22Rv1 (cell line): ENCODE data around the gene ERN1.

Experiments
- H3K27ac ChIP-seq: fragments of 450-650 bp; 2 replicates; pipeline ENCODE4 v1.5.1; 2017
- ZFX ChIP-seq: fragments of 450-650 bp; IDR thresholded peaks from 2 replicates; pipeline ENCODE4 v1.6.1; 2017; ENCODE audit warnings: antibody characterized with exemption, borderline replicate concordance
- TF ChIP-seq, protein P1 (sequence below): fragments of 450-650 bp; IDR thresholded peaks from 2 replicates; pipeline ENCODE4 v1.5.1; 2017; ENCODE audit warnings: mild to moderate bottlenecking

Gene ERN1

DNA sequence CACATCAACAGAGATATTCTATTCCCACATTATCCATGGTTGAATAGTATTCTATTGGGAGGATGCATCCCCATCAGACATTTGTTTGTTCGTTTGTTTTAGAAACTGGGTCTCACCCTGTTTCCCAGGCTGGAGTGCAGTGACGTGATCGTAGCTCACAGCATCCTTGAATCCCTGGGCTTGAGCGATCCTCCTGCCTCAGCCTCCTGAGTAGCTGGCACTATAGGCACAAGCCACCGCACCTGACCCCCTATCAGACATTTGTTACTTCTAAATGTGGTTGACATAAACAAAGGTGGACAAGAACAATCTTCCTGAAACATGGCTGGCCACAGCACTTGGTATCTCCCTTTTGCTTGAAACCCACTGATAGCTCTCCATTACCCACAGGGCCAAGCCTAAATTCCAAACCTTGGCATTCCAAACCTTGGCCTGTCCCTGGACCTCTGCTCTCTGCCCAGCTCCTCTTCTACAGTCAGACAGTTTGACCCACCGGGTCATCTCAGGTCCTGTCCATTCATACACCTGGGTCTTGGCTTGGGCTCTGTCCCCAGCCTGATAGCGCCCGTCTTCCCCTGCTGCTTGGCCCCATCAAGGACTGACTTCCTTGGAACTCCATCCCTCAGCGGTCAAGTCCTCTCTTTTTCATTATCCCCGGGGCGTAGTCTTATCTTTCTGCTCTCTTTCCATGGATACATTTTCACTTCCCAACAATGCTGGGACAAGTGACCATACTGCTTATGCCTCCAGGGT, 133.3 kb downstream of the ERN1 start:
- no peak for TF ChIP-seq ZFX
- TF ChIP-seq, protein P1, sequence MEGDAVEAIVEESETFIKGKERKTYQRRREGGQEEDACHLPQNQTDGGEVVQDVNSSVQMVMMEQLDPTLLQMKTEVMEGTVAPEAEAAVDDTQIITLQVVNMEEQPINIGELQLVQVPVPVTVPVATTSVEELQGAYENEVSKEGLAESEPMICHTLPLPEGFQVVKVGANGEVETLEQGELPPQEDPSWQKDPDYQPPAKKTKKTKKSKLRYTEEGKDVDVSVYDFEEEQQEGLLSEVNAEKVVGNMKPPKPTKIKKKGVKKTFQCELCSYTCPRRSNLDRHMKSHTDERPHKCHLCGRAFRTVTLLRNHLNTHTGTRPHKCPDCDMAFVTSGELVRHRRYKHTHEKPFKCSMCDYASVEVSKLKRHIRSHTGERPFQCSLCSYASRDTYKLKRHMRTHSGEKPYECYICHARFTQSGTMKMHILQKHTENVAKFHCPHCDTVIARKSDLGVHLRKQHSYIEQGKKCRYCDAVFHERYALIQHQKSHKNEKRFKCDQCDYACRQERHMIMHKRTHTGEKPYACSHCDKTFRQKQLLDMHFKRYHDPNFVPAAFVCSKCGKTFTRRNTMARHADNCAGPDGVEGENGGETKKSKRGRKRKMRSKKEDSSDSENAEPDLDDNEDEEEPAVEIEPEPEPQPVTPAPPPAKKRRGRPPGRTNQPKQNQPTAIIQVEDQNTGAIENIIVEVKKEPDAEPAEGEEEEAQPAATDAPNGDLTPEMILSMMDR, result no peak
- no peak overlapping the region for H3K27ac ChIP-seq

DNA sequence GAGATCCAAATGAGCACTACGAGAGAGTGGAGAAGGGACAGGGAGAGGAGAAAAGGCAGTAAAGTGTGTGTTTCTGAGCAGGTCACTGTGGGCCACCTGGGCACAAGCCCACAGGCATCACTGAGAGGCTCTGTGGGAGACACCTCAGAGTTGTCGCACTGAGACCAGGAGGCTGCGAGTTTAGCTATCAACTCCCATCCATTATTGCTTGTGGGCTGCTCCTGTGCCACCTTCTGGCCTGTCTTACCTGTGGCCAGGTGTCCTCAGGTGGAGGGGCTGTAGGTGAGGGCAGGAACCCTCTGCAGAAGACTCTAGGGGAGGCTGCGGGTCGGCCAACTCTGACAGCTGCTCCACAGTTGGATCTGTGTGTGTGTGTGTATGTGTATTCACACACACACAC, 134.3 kb downstream of the ERN1 start:
- TF ChIP-seq, protein P1, result no peak
- no peak overlapping the region for H3K27ac ChIP-seq

DNA sequence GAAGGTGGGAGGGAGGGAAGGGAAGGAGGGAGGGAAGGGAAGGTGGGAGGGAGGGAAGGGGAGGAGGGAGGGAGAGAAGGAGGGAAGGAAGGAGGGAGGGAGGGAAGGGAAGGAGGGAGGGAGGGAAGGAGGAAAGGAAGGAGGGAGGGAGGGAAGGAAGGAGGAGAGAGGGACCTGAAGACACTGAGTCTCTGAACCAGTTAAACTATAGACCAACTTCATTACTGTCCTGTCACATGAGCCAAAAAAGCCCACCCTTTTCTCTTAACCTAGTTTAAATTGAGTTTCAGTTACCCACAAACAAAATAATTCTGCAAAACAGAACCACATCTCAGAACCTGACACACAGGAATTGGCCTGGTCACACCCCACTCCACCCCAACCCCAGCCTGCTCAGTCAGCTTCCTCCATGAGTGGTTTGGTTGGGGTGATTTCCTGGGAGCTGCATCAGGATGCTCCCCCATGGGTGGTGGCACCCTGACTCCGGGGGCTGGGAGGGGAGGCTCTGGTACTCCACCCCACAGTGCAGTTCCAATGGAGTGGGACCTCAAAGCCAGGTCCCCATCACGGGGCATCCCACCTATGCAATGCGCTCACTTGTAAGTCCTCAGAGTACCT, 136.5 kb downstream of the ERN1 start:
- TF ChIP-seq, protein P1, result no peak
- TF ChIP-seq ZFX, result no peak
- no peak overlapping the region for H3K27ac ChIP-seq

DNA sequence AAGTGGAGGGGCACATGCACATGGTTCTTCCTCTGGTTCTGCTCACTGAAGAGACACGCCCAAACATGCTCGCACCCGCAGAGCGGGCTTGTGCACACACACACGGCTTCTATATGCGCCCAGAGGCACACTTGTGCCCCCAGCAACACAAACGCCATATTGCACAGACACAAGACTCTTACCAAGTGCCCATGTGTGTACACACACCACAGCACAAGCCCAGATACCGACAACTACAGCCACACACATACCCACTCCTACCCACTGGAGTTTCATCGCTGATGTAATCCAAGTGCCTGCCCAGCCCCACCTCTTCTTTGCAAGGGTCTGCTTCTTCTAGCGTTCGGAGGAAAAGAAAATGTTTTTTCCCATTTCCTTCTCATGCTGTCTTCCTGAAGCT, 138.3 kb downstream of the ERN1 start:
- H3K27ac ChIP-seq, result no peak overlapping the region
- TF ChIP-seq, protein P1, result no peak
- TF ChIP-seq ZFX, result no peak

DNA sequence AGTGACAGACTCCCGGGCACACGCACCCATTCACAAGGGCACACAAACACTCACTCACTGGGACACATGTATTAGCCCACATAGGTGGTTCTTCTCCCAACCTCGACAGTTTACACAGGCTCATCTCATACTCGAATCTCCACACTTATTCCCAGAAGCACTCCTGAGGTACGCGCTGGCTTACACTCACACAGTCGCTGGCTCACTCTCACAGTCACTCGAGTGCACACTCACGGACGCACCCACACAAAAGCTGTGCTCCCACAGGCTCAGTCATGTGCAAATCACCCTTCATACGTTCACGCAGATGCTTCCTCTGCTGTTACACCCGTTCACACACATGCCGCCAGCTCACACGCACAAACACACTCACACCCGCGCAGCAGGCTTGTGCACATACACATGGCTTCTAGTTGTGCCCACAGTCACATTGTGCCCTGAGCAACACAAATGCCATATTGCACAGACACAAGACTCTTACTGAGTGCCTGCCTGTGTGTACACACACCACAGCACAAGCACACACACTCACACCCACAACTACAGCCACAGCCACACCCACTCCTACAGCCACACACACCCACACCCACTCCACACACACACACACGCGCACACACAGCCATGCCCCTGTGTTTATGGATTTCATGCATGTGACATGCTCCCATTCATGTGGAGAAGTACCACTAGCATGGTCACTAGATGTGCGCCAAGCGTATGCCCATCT, 140.2 kb downstream of the ERN1 start:
- H3K27ac ChIP-seq, result no peak overlapping the region
- TF ChIP-seq, protein P1, result no peak
- no peak for TF ChIP-seq ZFX
